Measurements from ENCODE around the gene PLD1. TPM values are rescaled to one million over a fixed set of nuclear protein-coding genes. Genes with fewer than 3 reads are reported as not detected.

Gene PLD1
- total and polyA plus RNA-seq, 2 of the 8 experiments (the other 6 are each of a cell fraction or from before 2014, with no cell fraction given) = 1.2 to 2.6 TPM

GRCh38 chr3:171552531-171552930, 257.8 kb downstream of the PLD1 start:
- H2AFZ ChIP-seq (ENCODE audit: low read length) = no peak overlapping the region
- H3K4me2 ChIP-seq (ENCODE audit: insufficient read depth in 1 of 2, low read depth in 2 of 2, low read length in 2 of 2) = no peak overlapping the region
- H3K56ac ChIP-seq (replicated peaks; ENCODE audit: insufficient read length, low read depth, low read length) = no peak overlapping the region
- H2BK5ac ChIP-seq (ENCODE audit: low read depth, low read length) = no peak overlapping the region
- H3K18ac ChIP-seq (ENCODE audit: extremely low read depth, low read length) = no peak overlapping the region
- 89% methylated on average over 1 of the region's 1 CpG; no CpG with 5 or more reads in 1 of the 2 experiments for WGBS, 2 experiments (ENCODE audit: extremely low coverage in 1 of 2, insufficient coverage in 1 of 2, insufficient read length in 1 of 2, insufficient replicate concordance in 2 of 2, low coverage in 1 of 2, low lambda C conversion rate in 2 of 2, missing lambda C conversion rate in 1 of 2)
- H3K79me1 ChIP-seq (ENCODE audit: low read depth, low read length) = no peaks in the 10 kb centered on the region
- no peak overlapping the region for H2BK120ac ChIP-seq (replicated peaks; ENCODE audit: low read depth, low read length)
- H4K5ac ChIP-seq (ENCODE audit: insufficient read length, low read depth, low read length) = no peak overlapping the region
- no peaks in the 10 kb centered on the region for H3K27me3 ChIP-seq (replicated peaks in 1 of 4; ENCODE audit: control insufficient read depth in 3 of 4, extremely low read depth in 1 of 4, insufficient read depth in 3 of 4, low read length in 3 of 4)
- DNase-seq (ENCODE audit: low read depth in 1 of 2, low spot score in 2 of 2) (no peak), FAIRE-seq (no peak)
- no peak overlapping the region for H2AK5ac ChIP-seq (ENCODE audit: low read depth, low read length)
- no peaks in the 10 kb centered on the region for H3K9me3 ChIP-seq (ENCODE audit: insufficient read depth in 2 of 2, low read depth in 1 of 2, low read length in 1 of 2)
- H4K91ac ChIP-seq (replicated peaks; ENCODE audit: insufficient read length, low read length) = no peak overlapping the region
- H3K36me3 ChIP-seq (ENCODE audit: control insufficient read depth in 2 of 4, insufficient read depth in 4 of 4, low read length in 3 of 4) = no peaks in the 10 kb centered on the region
- H3K23ac ChIP-seq (ENCODE audit: insufficient read length) = no peak overlapping the region
- CTCF ChIA-PET (ENCODE audit: partially characterized antibody) = no interaction called here
- H3K9ac ChIP-seq (replicated peaks in 1 of 4; ENCODE audit: extremely low read depth in 1 of 4, low read depth in 3 of 4, low read length in 3 of 4) = no peak overlapping the region
- no peaks in the 10 kb centered on the region for H3K4me1 ChIP-seq (replicated peaks in 1 of 4; ENCODE audit: control insufficient read depth in 3 of 4, insufficient read depth in 4 of 4, low read length in 3 of 4)
- TF ChIP-seq RFX5 (IDR thresholded peaks at IDR 0.05; ENCODE audit: borderline replicate concordance, low read depth, low read length) (no peak), FOSL1 (IDR thresholded peaks at IDR 0.05; ENCODE audit: insufficient read depth, low read depth, low read length) (no peak)
- no peak overlapping the region for H3K4ac ChIP-seq (replicated peaks; ENCODE audit: insufficient read length, low read depth, low read length)
- no peak overlapping the region for H3K27ac ChIP-seq (ENCODE audit: low read depth, low read length)
- no peak overlapping the region for H3K4me3 ChIP-seq (ENCODE audit: extremely low read depth in 1 of 4, insufficient read depth in 2 of 4, low read depth in 3 of 4, low read length in 4 of 4)
- H4K8ac ChIP-seq (ENCODE audit: extremely low read depth, insufficient read depth, low read length) = no peak overlapping the region
- no peak overlapping the region for H2BK15ac ChIP-seq (ENCODE audit: low read length)
- no peaks in the 10 kb centered on the region for H3K23me2 ChIP-seq (ENCODE audit: low read depth, low read length)
- H3K79me2 ChIP-seq (ENCODE audit: control insufficient read depth in 1 of 2, insufficient read depth in 2 of 2, low read length in 2 of 2) = no peaks in the 10 kb centered on the region
- H2BK12ac ChIP-seq (ENCODE audit: low read depth, low read length) = no peak overlapping the region
- H2BK20ac ChIP-seq (ENCODE audit: low read length) = no peak overlapping the region
- H3K14ac ChIP-seq (ENCODE audit: insufficient read length) = no peak overlapping the region
- H4K20me1 ChIP-seq (replicated peaks in 1 of 2; ENCODE audit: control insufficient read depth in 1 of 2, insufficient read depth in 2 of 2, low read length in 2 of 2) = no peaks in the 10 kb centered on the region
- POLR2A ChIA-PET (ENCODE audit: partially characterized antibody) = no interaction called here

All from H1 (cell line).